Mesendoderm (in vitro differentiated cells): ENCODE results near the gene NELFE.
"Not testable (repeated sequence)": the region's sequence is repeated elsewhere in the genome, so short reads cannot be mapped to it uniquely, and the experiment has no call there.

ENCODE experiments used
- DNase-seq: peaks from one replicate; pipeline ENCODE4 v3.0.0; 2013
- H2AK5ac ChIP-seq: 2 replicates; pipeline ENCODE4 v1.6.1; 2013; ENCODE audit warnings: low read length, inconsistent platforms
- H2BK120ac ChIP-seq: 2 replicates; pipeline ENCODE4 v1.6.1; 2013; ENCODE audit warnings: low read depth, mild to moderate bottlenecking, low read length, moderate library complexity, mixed read lengths
- H2BK15ac ChIP-seq: replicated peaks from 2 replicates; pipeline ENCODE4 v1.6.1; 2013; ENCODE audit warnings: low read depth, mild to moderate bottlenecking, moderate library complexity
- H2BK5ac ChIP-seq: 2 replicates; pipeline ENCODE4 v1.6.1; 2013; ENCODE audit warnings: low read length, inconsistent platforms
- H3K18ac ChIP-seq: 2 replicates; pipeline ENCODE4 v1.6.1; 2013; ENCODE audit warnings: mild to moderate bottlenecking, low read length, mixed read lengths
- H3K23ac ChIP-seq: one replicate; pipeline ENCODE4 v1.6.1; 2013; ENCODE audit warnings: low read length
- H3K27ac ChIP-seq: 2 replicates; pipeline ENCODE4 v1.5.1; 2013; ENCODE audit warnings: low read depth, mild to moderate bottlenecking, inconsistent platforms, low read length, moderate library complexity
- H3K27me3 ChIP-seq: 2 replicates; pipeline ENCODE4 v1.6.1; 2013; ENCODE audit warnings: low read length, control low read depth, mild to moderate bottlenecking, inconsistent platforms; ENCODE audit not compliant: insufficient read depth, poor library complexity
- H3K36me3 ChIP-seq: 2 replicates; pipeline ENCODE4 v1.6.1; 2013; ENCODE audit warnings: low read length, inconsistent platforms; ENCODE audit not compliant: control insufficient read depth, insufficient read depth
- H3K4ac ChIP-seq: one replicate; pipeline ENCODE4 v1.6.1; 2013; ENCODE audit warnings: low read depth, mild to moderate bottlenecking, low read length, moderate library complexity
- H3K4me1 ChIP-seq: 2 replicates; pipeline ENCODE4 v1.6.1; 2013; ENCODE audit warnings: low read depth, low read length, inconsistent platforms; ENCODE audit not compliant: control insufficient read depth
- H3K4me2 ChIP-seq: 2 replicates; pipeline ENCODE4 v1.6.1; 2013; ENCODE audit warnings: low read length
- H3K4me3 ChIP-seq: 2 replicates; pipeline ENCODE4 v1.5.1; 2013; ENCODE audit warnings: mild to moderate bottlenecking, low read length
- H3K56ac ChIP-seq: one replicate; pipeline ENCODE4 v1.6.1; 2013; ENCODE audit warnings: low read length
- H3K79me1 ChIP-seq: 2 replicates; pipeline ENCODE4 v1.6.1; 2013; ENCODE audit warnings: low read length, inconsistent platforms
- H3K79me2 ChIP-seq: 2 replicates; pipeline ENCODE4 v1.6.1; 2013; ENCODE audit warnings: mild to moderate bottlenecking, low read length; ENCODE audit not compliant: control insufficient read depth, insufficient read depth
- H3K9ac ChIP-seq: 2 replicates; pipeline ENCODE4 v1.6.1; 2013; ENCODE audit warnings: low read length, inconsistent platforms
- H4K5ac ChIP-seq: one replicate; pipeline ENCODE4 v1.6.1; 2013; ENCODE audit warnings: low read length
- H4K8ac ChIP-seq: one replicate; pipeline ENCODE4 v1.6.1; 2013; ENCODE audit warnings: low read depth, mild to moderate bottlenecking, control low read depth, low read length, moderate library complexity
- WGBS: extraction: QIAGEN DNeasy Blood & Tissue Kit; methylation state at CpG from one replicate; pipeline ENCODE4 v1.1.7; 2013; ENCODE audit warnings: low lambda C conversion rate, missing lambda C conversion rate; ENCODE audit not compliant: insufficient coverage; ENCODE audit errors: extremely low coverage; 5-methylcytosine and 5-hydroxymethylcytosine counted together

NELFE gene

GRCh38 chr6:31918069-31918720, 40.6 kb downstream of the NELFE start:
- no peak overlapping the region for H3K23ac ChIP-seq
- no peak overlapping the region for H3K18ac ChIP-seq
- H3K27me3 ChIP-seq, result no peaks in the 10 kb centered on the region
- H2BK120ac ChIP-seq, result no peak overlapping the region
- H3K9ac ChIP-seq, result no peak overlapping the region
- H3K4me1 ChIP-seq, result no peaks in the 10 kb centered on the region
- no peak overlapping the region for H3K4ac ChIP-seq
- no peak overlapping the region for H2BK15ac ChIP-seq
- no peak for DNase-seq
- no peaks in the 10 kb centered on the region for H3K79me2 ChIP-seq
- H3K4me2 ChIP-seq, result no peak overlapping the region
- no peaks in the 10 kb centered on the region for H3K36me3 ChIP-seq
- no peak overlapping the region for H4K8ac ChIP-seq
- H3K4me3 ChIP-seq, result no peak overlapping the region
- H3K27ac ChIP-seq, result no peak overlapping the region
- H3K56ac ChIP-seq, result no peak overlapping the region
- no peaks in the 10 kb centered on the region for H3K79me1 ChIP-seq
- no CpG with 5 or more reads among the region's 8 CpGs for WGBS
- no peak overlapping the region for H2BK5ac ChIP-seq
- H2AK5ac ChIP-seq, result no peak overlapping the region
- H4K5ac ChIP-seq, result no peak overlapping the region

DNA sequence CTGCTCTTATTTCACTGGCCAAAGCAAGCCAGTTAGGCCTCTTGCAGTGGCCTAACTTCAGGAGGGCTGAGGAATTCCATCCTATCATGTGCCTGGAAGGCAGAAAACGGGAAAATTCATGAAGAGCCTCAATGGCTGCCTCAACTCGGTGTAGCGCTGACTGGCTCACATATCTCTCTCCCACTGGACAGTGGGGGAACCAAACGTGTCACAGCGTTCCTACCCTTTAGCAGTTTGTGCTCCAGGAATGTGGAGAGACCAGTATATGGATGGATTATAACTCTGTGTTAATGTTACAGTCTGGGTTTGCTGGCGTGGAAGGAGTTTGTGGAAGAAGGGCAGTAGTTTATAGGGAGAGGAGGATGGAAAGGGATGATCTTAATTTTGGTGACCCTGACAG, 43.0 kb downstream of the NELFE start:
- Histone ChIP-seq H3K4ac (no peak overlapping the region), H2AK5ac (no peak overlapping the region), H3K4me1 (no peaks in the 10 kb centered on the region), H3K56ac (no peak overlapping the region), H3K18ac (no peak overlapping the region), H3K79me2 (no peaks in the 10 kb centered on the region), H2BK5ac (no peak overlapping the region), H3K4me2 (no peak overlapping the region), H3K23ac (no peak overlapping the region), H3K9ac (no peak overlapping the region), H3K79me1 (no peaks in the 10 kb centered on the region), H4K8ac (no peak overlapping the region), H2BK120ac (no peak overlapping the region), H3K27ac (no peak overlapping the region), H3K36me3 (no peaks in the 10 kb centered on the region), H2BK15ac (no peak overlapping the region), H3K27me3 (no peaks in the 10 kb centered on the region), H4K5ac (no peak overlapping the region), H3K4me3 (no peak overlapping the region)
- WGBS, result no CpG with 5 or more reads among the region's 6 CpGs
- no peak for DNase-seq

DNA sequence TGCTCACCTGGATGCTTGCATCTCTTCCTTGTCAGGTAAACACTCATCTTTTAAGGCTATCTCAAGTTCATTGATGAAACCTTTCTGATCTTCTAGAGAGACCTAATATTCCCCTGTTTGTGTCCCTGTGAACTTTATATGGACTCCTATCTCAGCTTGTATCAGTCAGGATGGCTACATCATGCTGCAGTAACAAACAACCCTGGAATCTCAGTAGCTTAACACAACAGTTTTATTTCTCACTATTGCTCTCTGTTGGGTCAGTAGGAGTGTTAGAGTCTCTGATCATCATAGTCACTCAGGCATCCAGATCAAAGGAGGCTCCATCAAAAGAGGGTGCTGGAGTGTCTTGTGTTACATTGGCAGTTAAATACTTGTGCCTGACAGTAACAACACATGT, 43.4 kb downstream of the NELFE start:
- H3K27ac ChIP-seq, result no peak overlapping the region
- no peak overlapping the region for H2BK15ac ChIP-seq
- no peak for DNase-seq

DNA sequence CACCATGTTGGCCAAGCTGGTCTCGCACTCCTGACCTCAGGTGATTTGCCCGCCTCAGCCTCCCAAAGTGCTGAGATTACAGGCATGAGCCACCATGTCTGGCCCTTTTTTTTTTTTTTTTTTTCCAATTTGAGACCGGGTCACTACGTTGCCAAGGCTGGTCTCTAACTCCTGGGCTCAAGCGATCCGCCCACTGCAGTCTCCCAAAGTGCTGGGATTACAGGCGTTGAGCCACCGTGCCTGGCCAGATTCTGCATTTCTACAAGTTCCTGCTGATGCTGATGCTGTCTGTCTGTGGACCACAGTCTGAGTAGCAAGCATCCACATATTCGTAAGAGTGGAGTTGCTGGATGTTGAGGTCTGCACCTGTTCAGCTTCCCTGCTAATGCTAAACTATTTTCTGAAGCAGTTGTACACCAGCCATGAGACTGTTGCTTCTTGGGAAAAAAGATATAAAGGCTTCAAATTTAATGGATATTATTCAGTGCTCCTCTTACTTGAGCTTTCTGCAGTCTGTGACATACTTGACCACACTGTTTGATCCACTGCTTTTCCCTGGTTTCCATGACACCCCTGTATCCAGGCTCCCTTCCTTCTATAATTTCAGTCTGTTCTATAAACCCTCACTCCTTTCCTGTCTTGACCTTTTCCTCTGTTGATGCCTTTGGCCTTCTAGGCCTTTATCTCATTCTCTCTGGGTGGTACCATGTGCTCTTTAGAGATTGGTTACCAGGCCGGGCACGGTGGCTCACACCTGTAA, 46.8 kb downstream of the NELFE start:
- Histone ChIP-seq H2AK5ac (no peak overlapping the region), H4K5ac (no peak overlapping the region), H2BK5ac (no peak overlapping the region), H3K4me2 (no peak overlapping the region), H3K79me1 (no peaks in the 10 kb centered on the region), H4K8ac (no peak overlapping the region), H3K18ac (no peak overlapping the region), H3K4me1 (no peaks in the 10 kb centered on the region), H3K56ac (no peak overlapping the region), H3K79me2 (no peaks in the 10 kb centered on the region), H2BK120ac (no peak overlapping the region), H3K4me3 (no peak overlapping the region), H3K9ac (no peak overlapping the region), H3K4ac (no peak overlapping the region), H3K23ac (no peak overlapping the region), H2BK15ac (no peak overlapping the region), H3K27me3 (no peaks in the 10 kb centered on the region), H3K27ac (no peak overlapping the region), H3K36me3 (no peaks in the 10 kb centered on the region)
- WGBS, result no CpG with 5 or more reads among the region's 11 CpGs
- DNase-seq, result no peak

More for the DNA sequence above, 43.4 kb downstream of the NELFE start:
- Histone ChIP-seq H3K4me1 (no peaks in the 10 kb centered on the region), H3K56ac (no peak overlapping the region), H3K27me3 (no peaks in the 10 kb centered on the region), H2BK5ac (no peak overlapping the region), H3K18ac (no peak overlapping the region), H3K4me3 (no peak overlapping the region), H3K9ac (no peak overlapping the region), H2AK5ac (no peak overlapping the region), H3K23ac (no peak overlapping the region), H3K36me3 (no peaks in the 10 kb centered on the region), H4K8ac (no peak overlapping the region), H4K5ac (no peak overlapping the region), H3K4me2 (no peak overlapping the region), H3K79me2 (no peaks in the 10 kb centered on the region), H2BK120ac (no peak overlapping the region), H3K4ac (no peak overlapping the region), H3K79me1 (no peaks in the 10 kb centered on the region)

GRCh38 chr6:31909298-31909697, 49.5 kb downstream of the NELFE start:
- not testable (repeated sequence) for H4K8ac ChIP-seq, H3K23ac ChIP-seq, H3K4me3 ChIP-seq, H2BK5ac ChIP-seq, H3K9ac ChIP-seq, H3K79me1 ChIP-seq, H2AK5ac ChIP-seq, H3K4me1 ChIP-seq, H3K36me3 ChIP-seq, H4K5ac ChIP-seq, H2BK120ac ChIP-seq, H2BK15ac ChIP-seq, H3K4me2 ChIP-seq, H3K27ac ChIP-seq, H3K27me3 ChIP-seq, DNase-seq, H3K56ac ChIP-seq, H3K79me2 ChIP-seq, H3K4ac ChIP-seq, H3K18ac ChIP-seq
- WGBS, result no CpG with 5 or more reads among the region's 7 CpGs

GRCh38 chr6:31908791-31909190, 50.0 kb downstream of the NELFE start:
- Histone ChIP-seq H4K5ac (no peak overlapping the region), H2AK5ac (no peak overlapping the region), H3K23ac (no peak overlapping the region), H3K18ac (no peak overlapping the region), H3K79me2 (no peaks in the 10 kb centered on the region), H3K9ac (no peak overlapping the region), H3K27ac (no peak overlapping the region), H2BK120ac (no peak overlapping the region), H3K36me3 (no peaks in the 10 kb centered on the region), H3K79me1 (no peaks in the 10 kb centered on the region), H3K4me2 (no peak overlapping the region), H3K56ac (no peak overlapping the region), H3K4me3 (no peak overlapping the region), H2BK5ac (no peak overlapping the region), H4K8ac (no peak overlapping the region), H3K4ac (no peak overlapping the region), H2BK15ac (no peak overlapping the region), H3K27me3 (no peaks in the 10 kb centered on the region), H3K4me1 (no peaks in the 10 kb centered on the region)
- no peak for DNase-seq
- WGBS, result no CpG with 5 or more reads among the region's 4 CpGs
